Fibroblast of the conjunctiva (primary cell): ENCODE measurements around the gene MEIS3.
"Not testable (repeated sequence)": the region's sequence is repeated elsewhere in the genome, so short reads cannot be mapped to it uniquely, and the experiment has no call there.

ENCODE experiments used
- DNase-seq: peaks from one replicate; pipeline ENCODE4 v3.0.0-alpha.2; 2010; ENCODE audit warnings: low read depth

Gene MEIS3

DNA sequence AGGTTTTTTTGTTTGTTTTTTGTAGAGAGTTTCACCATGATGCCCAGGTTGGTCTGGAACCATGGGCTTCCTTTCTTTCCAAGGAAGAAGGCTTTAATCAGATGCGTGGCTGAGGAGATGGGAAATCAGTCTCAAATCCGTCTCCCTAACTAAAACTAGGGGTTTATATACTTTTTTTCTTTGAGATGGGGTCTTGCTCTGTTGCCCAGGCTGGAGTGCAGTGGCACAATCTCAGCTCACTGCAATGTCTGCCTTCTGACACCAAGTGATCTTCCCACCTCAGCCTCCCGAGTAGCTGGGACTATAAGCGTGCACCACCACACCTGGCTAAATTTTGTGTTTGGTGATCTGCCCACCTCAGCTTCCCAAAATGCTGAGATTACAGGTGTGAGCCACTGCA lies 34.8 kb downstream of the MEIS3 start:
- DNase-seq, result not testable (repeated sequence)

DNA sequence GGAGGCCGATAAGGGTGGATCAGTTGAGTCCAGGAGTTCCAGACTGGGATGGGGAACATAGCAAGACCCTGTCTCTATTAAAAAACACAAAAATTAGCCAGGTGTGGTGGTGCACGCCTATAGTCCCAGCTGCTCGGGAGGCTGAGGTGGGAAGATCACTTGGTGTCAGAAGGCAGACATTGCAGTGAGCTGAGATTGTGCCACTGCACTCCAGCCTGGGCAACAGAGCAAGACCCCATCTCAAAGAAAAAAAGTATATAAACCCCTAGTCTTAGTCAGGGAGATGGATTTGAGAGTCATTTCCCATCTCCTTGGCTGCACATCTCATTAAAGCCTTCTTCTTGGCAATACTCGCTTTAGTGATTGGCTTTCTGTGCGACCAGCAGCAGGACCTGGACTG lies 35.4 kb downstream of the MEIS3 start:
- DNase-seq, result not testable (repeated sequence)

DNA sequence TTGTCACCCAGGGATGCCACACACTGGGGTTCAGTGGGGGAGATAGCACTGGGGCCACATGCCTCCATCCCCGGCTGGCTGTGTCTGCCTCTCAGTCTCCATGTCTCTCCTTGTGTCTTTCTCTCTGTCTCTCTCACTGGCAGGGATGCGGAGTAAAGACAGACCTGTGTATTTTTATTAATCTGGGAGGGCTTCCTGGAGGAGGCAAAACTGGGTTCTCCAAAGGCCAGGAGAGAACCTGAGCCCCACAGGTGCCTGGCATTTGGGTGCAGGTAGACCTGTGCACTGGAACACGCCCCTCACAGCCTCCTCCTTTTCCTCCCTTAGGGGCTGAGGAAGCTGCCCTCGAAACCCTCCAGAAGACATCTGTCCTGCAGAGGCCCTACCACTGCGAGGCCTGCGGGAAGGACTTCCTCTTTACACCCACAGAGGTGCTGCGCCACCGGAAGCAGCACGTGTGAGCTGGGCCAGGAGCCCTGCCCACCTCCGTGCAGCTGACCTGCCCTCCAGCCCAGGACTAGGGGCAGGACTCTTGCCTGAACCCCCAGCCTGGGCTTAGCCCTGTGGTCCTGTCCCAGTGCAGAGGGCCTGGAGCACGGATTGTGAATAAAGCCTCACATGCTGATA lies 37.6 kb downstream of the MEIS3 start:
- no peak for DNase-seq

DNA sequence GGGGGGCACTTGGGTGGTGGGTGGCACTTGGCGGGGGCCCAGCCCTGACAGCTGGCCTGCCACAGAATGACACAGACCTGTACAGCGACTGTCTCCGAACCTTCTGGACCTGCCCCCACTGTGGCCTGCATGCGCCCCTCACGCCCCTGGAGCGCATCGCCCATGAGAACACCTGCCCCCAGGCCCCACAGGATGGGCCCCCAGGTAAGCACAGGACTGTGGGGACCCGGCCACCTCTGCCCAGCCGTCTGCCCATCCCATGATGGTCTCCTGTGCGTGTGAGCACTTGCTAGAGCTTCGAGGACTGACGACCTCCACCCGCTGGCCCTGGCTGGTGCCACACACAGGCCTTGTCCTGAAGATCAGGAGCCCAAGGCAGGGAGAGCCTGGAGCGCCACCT lies 38.2 kb downstream of the MEIS3 start:
- DNase-seq, result no peak

DNA sequence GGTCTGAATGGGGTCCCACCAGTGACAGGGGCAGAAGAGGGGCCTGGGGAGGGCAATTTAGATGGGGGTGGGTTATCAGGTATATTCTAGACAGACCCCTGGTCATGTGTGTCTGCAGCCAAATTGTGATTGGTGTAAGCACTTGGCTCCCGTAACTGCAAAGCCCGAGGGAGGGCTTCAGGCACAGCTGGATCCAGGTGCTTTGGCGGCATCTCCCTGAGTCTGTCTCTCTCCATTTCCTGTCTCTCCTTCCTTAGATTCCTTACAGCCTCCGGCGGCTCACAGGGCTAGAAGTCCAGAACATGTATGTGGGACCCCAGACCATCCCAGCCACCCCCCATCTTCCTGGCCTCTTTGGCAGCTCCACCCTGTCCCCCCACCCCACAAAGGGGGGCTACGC lies 38.8 kb downstream of the MEIS3 start:
- no peak for DNase-seq

DNA sequence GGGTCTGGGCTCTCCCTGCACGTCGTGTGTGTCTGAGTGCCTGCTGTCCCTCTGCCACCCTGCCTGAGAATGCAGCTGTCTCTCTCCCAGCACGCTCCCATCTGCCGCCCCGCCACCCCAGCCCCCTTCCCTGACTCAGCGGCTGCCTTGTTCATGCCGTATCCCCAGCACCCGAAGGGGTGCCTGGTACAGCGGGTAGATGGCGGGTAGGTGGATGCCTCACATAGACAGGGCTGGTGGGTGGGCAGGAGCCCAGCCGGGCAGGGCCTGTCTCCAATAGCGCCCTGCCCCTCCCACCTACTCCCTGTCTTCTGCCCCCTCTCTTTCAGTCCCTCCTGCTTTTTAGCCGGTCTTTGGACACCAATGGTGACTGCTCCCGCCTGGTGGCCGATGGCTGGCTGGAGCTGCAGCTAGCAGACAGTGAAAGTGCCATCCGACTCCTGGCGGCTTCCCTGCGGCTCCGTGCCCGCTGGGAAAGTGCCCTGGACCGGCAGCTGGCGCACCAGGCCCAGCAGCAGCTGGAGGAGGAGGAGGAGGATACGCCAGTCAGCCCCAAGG lies 39.9 kb downstream of the MEIS3 start:
- DNase-seq, result no peak

DNA sequence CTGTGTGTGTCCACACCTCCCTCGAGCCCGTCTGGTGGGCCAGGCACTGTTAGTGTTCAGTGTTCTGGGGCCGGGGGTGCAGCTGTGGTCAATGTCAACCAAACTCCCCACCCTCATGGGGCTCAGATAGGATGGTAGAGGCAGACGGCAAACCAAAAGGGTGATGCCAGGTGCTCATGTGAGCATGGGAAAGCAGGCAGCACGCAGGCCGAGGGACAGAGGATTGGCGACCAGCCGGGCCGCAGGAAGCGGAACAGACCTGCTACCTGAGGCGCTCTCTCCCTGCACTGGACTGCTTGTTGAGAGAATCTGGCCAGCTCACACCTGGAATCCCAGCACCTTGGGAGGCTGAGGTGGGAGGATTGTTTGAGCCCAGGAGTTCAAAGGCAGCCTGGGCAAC lies 41.1 kb downstream of the MEIS3 start:
- no peak for DNase-seq

DNA sequence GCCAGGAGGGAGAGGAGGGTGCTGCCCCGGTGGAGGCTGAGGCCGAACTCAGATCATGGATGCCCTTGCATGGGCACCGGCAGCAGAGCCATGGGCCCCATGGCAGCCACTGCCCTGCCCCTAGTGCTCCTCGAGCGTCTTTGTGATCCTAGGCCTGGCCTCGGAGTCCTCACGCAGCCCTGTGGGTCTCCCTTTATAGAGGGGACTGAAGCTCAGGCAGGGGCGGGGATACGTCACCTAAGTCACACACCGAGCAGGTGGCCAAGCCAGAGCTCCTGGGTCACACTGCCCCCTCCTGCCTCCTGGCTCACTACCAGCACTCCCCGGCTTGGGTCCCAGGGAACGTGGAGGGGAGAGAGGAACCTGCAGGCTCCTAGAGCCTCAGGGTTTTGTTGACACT lies 41.5 kb downstream of the MEIS3 start:
- DNase-seq, result no peak

DNA sequence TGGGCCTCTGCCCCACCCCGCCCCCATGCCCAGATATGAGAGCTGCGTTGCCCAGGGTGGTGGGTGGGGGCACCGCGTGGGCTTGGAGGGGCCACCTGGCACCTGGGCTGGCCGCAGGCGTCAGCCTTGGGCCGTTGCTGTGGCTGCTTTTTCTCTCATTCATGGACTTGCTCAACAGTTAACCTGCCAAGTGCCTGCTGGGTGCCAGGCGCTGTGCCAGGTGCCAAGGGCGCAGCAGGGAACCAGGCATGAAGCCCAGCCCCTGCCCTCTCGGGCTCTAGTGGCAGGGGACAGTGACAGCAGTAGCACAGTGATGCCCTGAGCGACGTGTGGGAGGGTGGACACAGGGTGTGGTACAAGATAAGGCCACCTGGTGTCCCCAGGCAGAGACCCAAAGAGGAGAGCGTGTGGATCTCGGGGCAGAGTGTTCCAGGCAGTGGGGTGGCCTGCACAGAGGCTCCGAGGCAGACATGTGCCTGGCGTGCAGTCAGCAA lies 42.1 kb downstream of the MEIS3 start:
- no peak for DNase-seq

DNA sequence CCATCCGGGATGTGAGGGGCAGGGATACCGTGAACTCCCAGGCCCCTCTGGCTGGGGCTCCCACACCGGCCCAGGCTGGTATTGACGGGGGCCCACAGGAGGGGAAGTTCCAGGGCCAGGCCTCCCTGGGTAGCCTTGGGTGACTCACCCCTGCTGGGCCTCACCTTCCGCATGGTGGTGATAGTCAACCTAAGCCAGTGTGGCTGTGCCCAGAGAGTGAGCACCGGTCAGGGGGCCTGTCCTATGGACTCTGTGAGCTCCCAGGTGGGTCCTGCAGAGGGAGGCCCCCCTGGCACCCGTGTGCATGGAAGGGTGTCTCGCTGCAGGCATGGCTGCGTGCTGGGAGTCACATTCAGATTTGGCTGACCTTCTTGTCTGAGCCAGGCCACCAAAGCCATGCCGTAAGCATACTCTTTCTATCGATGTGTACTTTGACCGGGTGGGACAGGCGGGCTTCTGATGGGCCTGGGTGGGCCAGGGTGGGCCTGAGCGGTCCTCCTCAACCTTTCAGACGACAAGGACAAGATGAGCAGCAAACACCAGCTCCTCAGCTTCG lies 42.7 kb downstream of the MEIS3 start:
- no peak for DNase-seq

DNA sequence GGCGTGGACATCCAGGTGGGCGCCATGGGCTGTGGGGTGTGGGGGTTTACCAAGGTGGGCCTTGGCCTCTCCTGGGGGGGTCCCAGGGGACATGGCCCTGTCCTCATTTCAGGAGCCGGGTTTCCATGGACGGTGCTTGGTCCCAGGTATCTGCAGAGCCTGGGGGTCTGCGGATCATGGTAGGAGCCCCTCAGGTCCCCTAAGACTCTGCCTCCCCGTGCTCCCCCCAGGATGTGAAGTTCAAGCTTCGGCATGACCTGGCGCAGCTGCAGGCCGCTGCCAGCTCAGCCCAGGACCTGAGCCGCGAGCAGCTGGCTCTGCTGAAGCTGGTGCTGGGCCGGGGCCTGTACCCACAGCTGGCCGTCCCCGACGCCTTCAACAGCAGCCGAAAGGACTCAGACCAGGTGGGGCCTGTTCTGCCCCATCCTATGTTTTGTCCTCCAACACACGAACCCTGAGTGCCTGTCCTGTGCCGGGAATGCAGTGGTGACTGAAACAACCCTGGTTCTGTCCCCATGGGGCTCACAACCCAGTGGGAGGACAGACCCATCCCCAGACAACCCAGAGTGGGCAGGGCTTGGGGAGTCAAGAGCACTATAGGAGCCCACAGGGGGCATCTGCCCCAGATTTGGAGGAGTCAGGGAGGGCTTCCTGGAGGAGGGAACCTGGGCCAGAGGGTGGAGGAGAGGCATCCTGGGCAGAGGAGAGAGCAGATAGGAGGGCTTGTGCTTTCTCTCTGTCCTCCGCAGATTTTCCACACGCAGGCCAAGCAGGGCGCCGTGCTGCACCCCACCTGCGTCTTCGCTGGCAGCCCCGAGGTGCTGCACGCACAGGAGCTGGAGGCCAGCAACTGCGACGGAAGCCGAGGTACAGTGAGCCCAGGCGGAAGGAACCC lies 43.4 kb downstream of the MEIS3 start:
- DNase-seq, result no peak

DNA sequence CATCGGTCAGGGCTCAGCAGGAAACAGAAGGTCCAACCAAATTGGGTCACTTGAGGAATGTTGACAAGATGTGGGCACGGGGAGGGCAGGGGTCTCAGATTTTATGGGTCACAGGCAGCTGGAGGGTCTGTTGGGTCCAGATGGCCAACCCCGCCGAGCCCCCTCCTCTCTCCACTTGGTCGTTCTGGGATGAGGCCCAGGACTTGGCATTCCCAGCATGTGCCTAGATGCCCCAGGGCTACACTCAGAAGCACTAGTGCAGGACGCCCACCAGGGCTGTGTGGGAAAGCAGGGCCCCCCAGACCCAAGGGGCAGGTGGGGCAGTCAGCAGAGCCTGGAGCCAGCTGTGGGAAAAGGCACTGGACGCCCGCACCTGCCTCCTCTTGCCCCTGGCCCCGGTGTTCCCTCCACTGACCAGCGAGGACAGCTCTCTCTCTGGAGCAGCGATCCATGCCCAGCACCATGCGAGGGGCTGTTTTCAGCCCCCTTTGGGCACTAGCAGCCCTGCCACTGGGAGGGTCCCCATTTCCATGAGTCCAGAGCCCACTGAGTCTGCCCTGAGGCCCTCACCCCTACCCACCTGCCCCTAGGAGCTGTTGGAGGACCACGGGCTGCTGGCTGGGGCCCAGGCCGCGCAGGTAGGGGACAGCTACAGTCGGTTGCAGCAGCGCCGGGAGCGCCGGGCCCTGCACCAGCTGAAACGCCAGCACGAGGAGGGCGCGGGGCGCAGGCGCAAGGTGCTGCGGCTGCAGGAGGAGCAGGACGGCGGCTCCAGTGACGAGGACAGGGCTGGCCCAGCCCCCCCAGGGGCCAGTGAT lies 44.2 kb downstream of the MEIS3 start:
- no peak for DNase-seq

DNA sequence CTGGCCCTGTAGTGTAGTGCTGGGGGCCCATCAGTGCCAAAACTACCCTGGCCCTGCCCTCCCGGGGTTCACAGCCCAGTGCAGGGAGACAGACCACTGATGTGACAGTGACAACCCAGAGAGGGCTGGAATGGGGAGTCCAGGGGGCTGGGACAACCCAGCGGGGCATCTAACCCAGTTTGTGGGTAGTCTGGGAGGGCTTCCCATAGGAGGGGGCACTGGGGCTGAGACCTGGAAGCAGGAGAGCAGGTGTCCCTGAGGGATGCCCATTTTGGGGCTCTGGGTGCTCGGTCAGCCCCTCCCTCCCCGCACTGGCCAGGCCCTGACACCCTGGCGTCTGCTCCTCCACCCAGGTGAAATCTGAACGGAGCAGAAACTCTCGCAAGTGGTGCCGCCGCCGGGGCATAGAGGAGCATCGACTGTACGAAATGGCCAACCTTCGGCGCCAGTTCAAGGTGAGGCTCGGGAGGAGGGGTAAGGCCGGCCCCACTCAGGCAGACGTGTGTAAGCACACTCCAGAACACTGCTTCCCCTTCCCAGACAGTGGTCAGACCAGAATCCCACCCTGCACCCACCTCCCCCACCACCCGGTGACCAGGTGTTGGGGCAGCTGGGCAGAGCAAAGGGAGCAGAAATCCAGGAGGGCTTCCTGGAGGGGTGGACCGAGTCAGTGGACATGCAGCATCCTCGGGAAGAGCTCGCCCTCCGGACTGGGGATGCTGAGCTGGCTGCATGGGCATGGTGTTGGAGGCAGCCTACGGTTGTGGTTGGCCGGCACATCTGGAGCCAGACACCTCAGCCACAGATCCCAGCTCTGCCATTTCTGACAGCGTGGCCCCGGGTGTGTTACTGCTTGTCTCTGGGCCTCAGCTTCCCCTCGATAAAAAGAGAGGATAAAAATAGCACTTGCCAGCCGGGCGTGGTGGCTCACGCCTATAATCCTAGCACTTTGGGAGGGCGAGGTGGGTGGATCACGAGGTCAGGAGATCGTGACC lies 45.8 kb downstream of the MEIS3 start:
- no peak for DNase-seq

DNA sequence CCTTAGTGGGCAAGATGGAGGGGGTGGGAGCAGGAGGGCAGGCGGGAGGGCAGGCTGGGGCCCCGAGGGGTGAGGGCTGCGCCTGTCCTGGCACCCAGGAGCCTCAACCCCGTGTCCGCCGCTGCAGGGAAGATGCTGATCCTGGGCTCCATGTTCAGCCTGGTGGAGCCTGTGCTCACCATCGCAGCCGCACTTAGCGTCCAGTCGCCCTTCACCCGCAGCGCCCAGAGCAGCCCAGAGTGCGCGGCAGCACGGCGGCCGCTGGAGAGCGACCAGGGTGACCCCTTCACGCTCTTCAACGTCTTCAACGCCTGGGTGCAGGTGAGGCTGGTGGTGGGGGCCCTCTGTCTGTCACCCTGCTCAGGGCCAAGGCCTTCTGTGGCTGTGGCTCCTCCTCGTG lies 46.7 kb downstream of the MEIS3 start:
- DNase-seq, result no peak

DNA sequence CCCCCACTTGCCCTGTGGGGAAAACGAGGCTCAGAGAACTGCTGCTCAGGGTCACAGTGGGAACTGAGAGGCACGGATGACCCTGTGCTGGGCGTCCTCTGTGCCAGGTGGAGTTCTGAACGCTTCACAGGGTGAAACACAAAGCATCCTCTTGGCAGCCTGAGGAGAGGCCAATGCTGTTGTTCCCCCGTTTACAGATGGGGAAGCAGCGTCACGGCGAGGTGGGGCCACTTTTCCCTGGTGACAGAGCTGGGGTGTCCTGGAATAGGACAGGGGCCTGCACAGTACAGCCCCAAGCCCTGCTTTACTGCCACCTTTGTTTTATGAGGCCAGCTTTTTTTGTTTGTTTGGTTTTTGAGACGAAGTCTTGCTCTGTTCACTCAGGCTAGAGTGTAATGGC lies 48.1 kb downstream of the MEIS3 start:
- no peak for DNase-seq

DNA sequence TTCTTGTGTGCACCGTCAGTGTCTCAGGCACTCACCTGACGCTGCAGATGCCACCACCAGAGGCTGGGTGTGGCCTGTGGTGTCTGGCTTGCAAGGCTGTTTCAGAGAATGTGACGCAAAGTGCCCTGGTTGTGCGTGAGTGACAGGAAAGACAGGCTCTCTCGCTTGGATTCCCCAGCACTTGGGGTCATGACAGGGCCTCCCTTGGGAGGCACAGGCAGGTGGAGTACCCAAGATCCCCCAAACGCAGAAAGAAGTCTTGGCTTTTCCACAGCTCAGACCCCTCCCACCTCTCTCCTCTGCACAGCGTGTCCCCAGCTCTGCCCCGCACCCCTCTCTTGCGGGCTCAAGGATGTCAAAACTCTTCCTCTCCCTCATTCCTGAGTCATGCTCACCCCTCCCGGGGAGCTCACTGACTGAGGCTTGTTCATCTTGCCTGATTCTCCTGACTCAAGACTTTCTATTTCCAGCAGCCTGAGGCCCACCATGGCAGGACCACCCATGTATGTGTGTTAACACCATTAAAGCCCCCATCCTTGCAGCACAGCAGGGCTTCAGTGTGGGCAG lies 49.2 kb downstream of the MEIS3 start:
- DNase-seq, result peak; percentile 32

DNA sequence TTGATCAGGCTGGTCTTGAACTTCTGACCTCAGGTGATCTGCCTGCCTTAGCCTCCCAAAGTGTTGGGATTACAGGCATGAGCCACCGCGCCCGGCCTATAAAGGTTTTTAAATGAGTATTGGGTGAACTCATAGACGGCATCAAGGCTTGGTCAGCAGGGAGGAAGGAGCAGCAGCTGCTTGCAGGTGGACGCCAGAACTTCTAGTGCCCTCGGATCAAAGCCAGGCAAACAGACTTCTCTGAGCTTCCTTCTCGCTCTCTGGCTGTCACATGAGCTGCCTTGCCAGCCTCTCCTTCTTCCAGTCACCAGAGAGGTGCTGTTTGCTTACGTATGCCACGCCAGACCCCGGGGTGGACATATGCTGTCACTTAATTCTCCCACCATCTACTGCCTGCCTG lies 53.9 kb downstream of the MEIS3 start:
- not testable (repeated sequence) for DNase-seq

DNA sequence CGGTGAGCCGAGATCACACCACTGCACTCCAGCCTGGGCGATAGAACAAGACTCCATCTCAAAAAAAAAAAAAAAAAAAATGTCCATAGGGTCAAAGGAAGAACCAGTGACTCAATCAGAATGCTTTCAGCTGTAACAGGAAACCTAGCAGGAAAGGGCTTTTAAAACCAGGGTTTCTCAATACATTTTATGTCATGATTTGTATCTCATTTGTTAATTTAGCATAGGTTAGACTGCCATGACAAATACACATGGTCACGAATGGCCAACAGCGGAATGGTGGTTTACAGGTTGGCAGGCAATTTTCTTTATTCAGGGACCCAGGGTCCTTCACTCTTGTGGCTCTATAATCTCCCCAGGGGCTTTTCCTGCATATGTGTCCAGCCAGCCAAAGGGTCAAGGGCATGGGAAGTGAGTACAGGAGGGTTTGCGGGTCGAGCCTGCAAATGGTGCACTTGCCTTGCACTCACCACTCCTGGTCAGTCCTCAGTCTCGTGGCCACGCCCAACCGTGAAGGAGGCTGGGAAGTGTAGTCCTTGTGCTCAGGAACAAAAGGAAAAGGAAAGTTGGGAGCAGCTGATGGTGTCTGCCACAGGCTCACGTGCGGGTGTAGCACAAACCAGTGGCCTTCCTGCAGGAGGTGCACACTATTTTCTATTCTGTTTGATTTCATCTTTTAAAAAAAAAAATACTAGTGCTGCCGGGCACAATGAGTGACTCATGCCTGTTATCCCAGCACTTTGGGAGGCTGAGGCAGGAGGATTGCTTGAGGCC lies 55.4 kb downstream of the MEIS3 start:
- DNase-seq, result no peak

DNA sequence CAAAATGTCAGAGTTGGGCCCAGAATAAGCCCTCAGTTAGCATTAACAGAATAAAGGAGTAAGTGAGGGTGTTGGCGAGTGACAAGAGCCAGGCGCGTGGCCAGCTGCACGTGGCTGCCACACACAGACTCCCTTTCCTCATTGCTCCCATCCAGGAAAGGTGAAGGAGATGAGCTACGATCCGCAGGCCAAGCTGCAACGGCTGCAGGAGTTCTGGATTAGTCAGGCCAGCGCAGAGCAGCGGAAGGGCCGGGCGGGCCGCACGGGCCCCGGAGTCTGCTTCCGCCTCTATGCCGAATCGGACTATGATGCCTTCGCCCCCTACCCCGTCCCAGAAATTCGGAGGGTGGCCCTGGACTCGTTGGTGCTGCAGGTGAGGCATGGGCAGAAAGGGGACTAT lies 57.0 kb downstream of the MEIS3 start:
- no peak for DNase-seq

DNA sequence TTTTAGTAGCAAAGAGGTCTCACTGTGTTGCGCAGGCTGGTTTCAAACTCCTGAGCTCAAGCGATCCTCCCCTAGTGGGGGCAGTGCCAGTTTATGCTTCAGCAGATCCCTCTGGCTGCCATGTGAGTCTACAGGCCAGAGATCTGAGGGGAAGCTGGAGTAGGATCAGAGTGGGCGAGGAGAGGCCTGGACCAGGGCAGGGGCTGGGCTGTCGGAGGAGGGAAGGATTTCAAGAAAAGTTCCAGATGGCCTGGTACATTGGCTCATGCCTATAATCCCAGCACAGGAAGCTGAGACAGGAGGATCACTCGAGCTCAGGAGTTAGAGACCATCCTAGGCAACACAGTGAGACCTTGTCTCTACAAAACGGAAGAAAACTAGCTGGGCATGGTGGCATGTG lies 60.4 kb downstream of the MEIS3 start:
- DNase-seq, result no peak
